Ovary (tissue), 9 donors: ENCODE results near the gene NEDD4L. TPM values are rescaled to one million over a fixed set of nuclear protein-coding genes. Genes with fewer than 3 reads are reported as not detected.

ENCODE experiments used
- DNase-seq, 5 donors: peaks; one replicate each; pipeline ENCODE4 v3.0.0-alpha.2; 2019 to 2020
- H3K27ac ChIP-seq, 2 donors: fragments of 200-600 bp; one replicate each; pipeline versions ENCODE4 v1.5.1 to v1.8.0; 2019 to 2022
- H3K27me3 ChIP-seq: fragments of 200-600 bp; one replicate; pipeline ENCODE4 v1.8.0; 2022
- H3K36me3 ChIP-seq: fragments of 200-600 bp; sonication (generic); one replicate; pipeline ENCODE4 v1.5.1; 2019
- H3K4me1 ChIP-seq: one replicate; pipeline ENCODE4 v1.8.1; 2013; ENCODE audit warnings: mild to moderate bottlenecking, moderate library complexity; ENCODE audit not compliant: insufficient read depth
- H3K4me3 ChIP-seq: fragments of 200-600 bp; sonication (generic); one replicate; pipeline ENCODE4 v1.5.1; 2017
- H3K9me3 ChIP-seq, 2 donors: fragments of 200-600 bp in 1 of 2; sonication (generic) in 1 of 2; one replicate each; pipeline versions ENCODE4 v1.5.1 to v1.8.1; 2013 to 2019; ENCODE audit warnings: mild to moderate bottlenecking in 1 of 2, moderate library complexity in 1 of 2
- EP300 ChIP-seq: sonication (generic); formaldehyde crosslinking; IDR thresholded peaks from one replicate; pipeline ENCODE4 v1.6.1; 2017; ENCODE audit warnings: antibody characterized with exemption
- POLR2A ChIP-seq: fragments of 450-650 bp; IDR thresholded peaks from one replicate; pipeline ENCODE4 v1.6.1; 2017; ENCODE audit warnings: antibody characterized with exemption, mild to moderate bottlenecking, moderate library complexity
- WGBS, 3 donors: extraction: QIAGEN DNeasy Blood & Tissue Kit in 1 of 3; methylation state at CpG; one replicate each; pipeline versions ENCODE4 v1.1.5 to v1.1.7; 2013 to 2017; 5-methylcytosine and 5-hydroxymethylcytosine counted together
- intact Hi-C, 4 donors: fragments of 100-400 bp; cut with DNase I; formaldehyde crosslinking; loops; one replicate each; pipeline versions ENCODE4 v1.11.0 to v1.15.1; 2022 to 2023
- polyA plus RNA-seq, 2 donors: library from polyadenylated mRNA; stranded (reverse); fragments of 200-250 nt in 1 of 2; fragments of 350-450 nt in 1 of 2; fragmentation: Illumina TruSeq in 1 of 2; extraction: RNeasy Lipid Tissue Mini Kit (QIAGEN cat#74804) in 1 of 2; gene quantifications; one replicate each; pipeline ENCODE4 v1.2.3, GENCODE V29; 2013 to 2014
- total RNA-seq, 7 donors: library from RNA; depleted of rRNA in 2 of 7; stranded (reverse); fragments of >200 nt in 2 of 7; fragmentation: NEBNext Ultra II Directional in 3 of 7; extraction: Animal tissue kit (Norgen Biotek cat#: 25700) in 3 of 7; gene quantifications; one replicate each; pipeline versions ENCODE4 v1.1.0 to v1.2.4, GENCODE V29; 2016 to 2023
- TF ChIP-seq, protein P1 (sequence below), 3 donors: fragments of 450-650 bp in 2 of 3; fragments of 200-600 bp in 1 of 3; IDR thresholded peaks; one replicate each; pipeline versions ENCODE4 v1.5.1 to v1.8.0; 2016 to 2022; ENCODE audit warnings: antibody characterized with exemption in 3 of 3, mild to moderate bottlenecking in 1 of 3
- donor health status: DM: no; HTN: no; CAD: no; lungs with moderate emphysema.
- donor health status: DM: no; HTN: no; CAD: no.
- donor health status: Bipolar disorder and iron deficiency.
- donor health status: DM: yes; HTN: yes; CAD: no.
- donor health status: DM: no; HTN: no; CAD: no.
- donor health status: DM: yes; HTN: yes; CAD: no.

NEDD4L gene
- total and polyA plus RNA-seq, 9 donors: 11.0 to 75.2 (median 18.2) TPM

DNA sequence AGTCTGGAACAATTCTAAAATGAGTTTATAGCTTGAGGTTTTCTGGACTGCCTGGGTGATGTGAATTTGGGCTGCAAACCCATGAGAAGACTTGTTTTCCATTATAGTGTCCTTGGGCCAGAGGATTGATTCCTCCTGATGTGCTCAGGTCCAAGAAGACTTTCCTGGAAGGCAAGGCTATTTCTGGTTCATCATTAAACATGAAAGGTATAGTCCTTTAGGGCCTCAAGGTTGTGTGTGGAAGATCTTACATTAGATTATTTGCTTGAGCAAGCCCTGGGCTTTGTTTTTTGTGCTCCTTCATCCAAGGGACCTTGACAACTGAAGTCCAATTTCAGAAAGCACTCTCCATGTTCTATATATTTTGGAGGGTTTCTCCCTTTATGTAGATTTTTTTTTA, 26.8 kb upstream of the NEDD4L start:
- H3K4me3 ChIP-seq: no peak overlapping the region
- intact Hi-C loops: no loop called here
- H3K4me1 ChIP-seq: no peaks in the 10 kb centered on the region
- H3K36me3 ChIP-seq: no peaks in the 10 kb centered on the region
- H3K9me3 ChIP-seq: no peaks in the 10 kb centered on the region
- no peak for TF ChIP-seq EP300
- no peak for TF ChIP-seq POLR2A
- TF ChIP-seq, protein P1, sequence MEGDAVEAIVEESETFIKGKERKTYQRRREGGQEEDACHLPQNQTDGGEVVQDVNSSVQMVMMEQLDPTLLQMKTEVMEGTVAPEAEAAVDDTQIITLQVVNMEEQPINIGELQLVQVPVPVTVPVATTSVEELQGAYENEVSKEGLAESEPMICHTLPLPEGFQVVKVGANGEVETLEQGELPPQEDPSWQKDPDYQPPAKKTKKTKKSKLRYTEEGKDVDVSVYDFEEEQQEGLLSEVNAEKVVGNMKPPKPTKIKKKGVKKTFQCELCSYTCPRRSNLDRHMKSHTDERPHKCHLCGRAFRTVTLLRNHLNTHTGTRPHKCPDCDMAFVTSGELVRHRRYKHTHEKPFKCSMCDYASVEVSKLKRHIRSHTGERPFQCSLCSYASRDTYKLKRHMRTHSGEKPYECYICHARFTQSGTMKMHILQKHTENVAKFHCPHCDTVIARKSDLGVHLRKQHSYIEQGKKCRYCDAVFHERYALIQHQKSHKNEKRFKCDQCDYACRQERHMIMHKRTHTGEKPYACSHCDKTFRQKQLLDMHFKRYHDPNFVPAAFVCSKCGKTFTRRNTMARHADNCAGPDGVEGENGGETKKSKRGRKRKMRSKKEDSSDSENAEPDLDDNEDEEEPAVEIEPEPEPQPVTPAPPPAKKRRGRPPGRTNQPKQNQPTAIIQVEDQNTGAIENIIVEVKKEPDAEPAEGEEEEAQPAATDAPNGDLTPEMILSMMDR (IDR thresholded peaks at IDR 0.05): no peak
- H3K27me3 ChIP-seq: no peaks in the 10 kb centered on the region
- no peak overlapping the region for H3K27ac ChIP-seq
- no peak for DNase-seq

DNA sequence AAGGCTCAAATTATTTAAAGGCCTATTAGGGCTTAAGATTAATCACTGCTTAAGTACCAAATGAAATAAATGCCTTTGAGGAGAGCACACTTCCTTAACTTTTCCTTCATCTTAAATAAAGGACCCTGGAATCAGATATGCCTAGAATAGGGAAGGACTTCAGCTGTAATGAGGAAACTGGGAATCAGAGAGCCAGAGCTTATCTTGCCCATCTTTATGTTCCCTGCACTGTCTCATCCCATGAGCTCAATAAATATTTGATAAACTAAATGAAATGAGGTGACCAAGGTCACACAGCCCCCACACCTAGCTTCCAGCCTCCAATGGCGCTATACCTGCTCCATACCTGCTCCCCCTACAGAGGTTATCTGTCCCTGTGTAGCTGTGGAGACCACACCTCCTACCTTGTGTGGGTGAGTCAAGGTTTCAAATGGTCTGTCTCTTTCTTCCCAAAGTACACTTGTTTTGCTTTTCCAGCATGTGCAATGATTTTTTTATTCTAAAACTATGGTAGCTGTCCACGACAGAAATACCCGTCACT, 23.4 kb upstream of the NEDD4L start:
- H3K27ac ChIP-seq: no peak overlapping the region
- 86 to 93% (median 91%) methylated on average over 3 of the region's 3 CpGs for WGBS, 3 donors
- no peaks in the 10 kb centered on the region for H3K9me3 ChIP-seq
- H3K36me3 ChIP-seq: no peaks in the 10 kb centered on the region
- no peaks in the 10 kb centered on the region for H3K4me1 ChIP-seq
- H3K27me3 ChIP-seq: no peaks in the 10 kb centered on the region
- no peak for TF ChIP-seq POLR2A
- TF ChIP-seq, protein P1 (IDR thresholded peaks at IDR 0.05): no peak
- no peak for TF ChIP-seq EP300
- intact Hi-C loops: no loop called here
- no peak for DNase-seq
- no peak overlapping the region for H3K4me3 ChIP-seq

DNA sequence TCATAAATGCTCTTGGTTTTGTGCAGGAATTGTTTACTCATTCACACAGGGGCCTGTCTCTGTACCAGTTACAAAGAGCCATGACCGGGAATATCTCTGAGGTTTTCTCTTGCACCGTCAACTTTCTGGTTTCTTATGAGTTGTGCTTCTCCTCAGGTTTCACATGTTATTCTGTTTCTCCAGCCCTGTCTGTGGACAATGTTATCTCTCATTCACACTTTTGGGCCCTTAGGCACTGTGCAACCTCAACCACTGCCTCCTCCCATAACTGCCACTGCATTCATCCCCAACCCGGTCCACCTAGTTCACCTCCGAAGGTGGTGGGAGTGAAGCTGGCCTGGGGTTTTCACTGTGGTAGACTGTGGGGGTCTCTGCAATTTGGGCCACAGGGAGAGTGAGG, 22.5 kb upstream of the NEDD4L start:
- no peak for DNase-seq
- no peaks in the 10 kb centered on the region for H3K36me3 ChIP-seq
- WGBS, 3 donors: 94 to 96% (median 94%) methylated on average over 4 of the region's 4 CpGs
- H3K27ac ChIP-seq: no peak overlapping the region
- H3K9me3 ChIP-seq: no peaks in the 10 kb centered on the region
- H3K4me1 ChIP-seq: no peaks in the 10 kb centered on the region
- intact Hi-C loops: no loop called here
- H3K4me3 ChIP-seq: no peak overlapping the region
- TF ChIP-seq, protein P1 (IDR thresholded peaks at IDR 0.05): no peak
- TF ChIP-seq EP300 (no peak), POLR2A (no peak)
- H3K27me3 ChIP-seq: no peaks in the 10 kb centered on the region

DNA sequence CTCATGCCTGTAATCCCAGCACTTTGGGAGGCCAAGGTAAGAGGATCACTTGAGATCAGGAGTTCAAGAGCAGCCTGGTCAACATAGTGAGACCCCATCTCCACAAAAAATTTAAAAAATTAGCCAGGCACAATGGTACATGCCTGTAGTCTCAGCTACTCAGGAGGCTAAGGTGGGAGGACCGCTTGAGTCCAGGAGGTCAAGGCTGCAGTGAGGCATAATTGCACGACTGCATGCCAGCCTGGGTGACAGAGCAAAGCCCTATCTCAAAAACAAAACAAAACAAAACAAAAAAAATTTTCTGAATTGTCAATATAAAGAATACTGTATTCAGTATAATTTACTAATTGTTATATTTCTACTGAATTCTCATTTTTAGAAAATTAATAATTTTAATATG, 20.9 kb upstream of the NEDD4L start:
- TF ChIP-seq POLR2A: no peak
- TF ChIP-seq EP300: no peak
- TF ChIP-seq, protein P1 (IDR thresholded peaks at IDR 0.05): no peak
- H3K4me3 ChIP-seq: no peak overlapping the region
- H3K27me3 ChIP-seq: no peaks in the 10 kb centered on the region
- 51 to 62% (median 59%) methylated on average over 2 of the region's 2 CpGs for WGBS, 3 donors
- no peaks in the 10 kb centered on the region for H3K4me1 ChIP-seq
- intact Hi-C loops: no loop called here
- no peaks in the 10 kb centered on the region for H3K9me3 ChIP-seq
- no peaks in the 10 kb centered on the region for H3K36me3 ChIP-seq
- no peak for DNase-seq
- no peak overlapping the region for H3K27ac ChIP-seq

DNA sequence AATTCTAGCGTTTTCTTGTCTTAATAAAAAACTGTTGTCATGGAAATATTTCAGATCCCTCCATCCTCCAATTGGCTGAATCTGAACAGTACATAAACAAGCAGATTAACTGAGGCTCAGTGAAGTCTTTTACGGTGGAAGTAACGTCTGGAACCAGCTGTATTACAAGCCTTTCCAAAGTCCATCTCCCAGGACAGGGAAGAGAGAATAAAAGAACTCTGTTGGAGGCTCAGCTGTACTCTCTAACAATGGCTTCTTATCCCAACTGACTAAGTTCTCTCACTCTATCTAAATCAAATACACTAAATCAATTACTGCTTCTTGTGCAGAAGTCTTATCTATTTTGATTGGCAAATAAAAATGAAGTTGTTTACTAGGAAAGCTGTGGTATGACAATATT, 19.9 kb upstream of the NEDD4L start:
- H3K27ac ChIP-seq: no peak overlapping the region
- DNase-seq: no peak
- no peak overlapping the region for H3K4me3 ChIP-seq
- 11 to 23% (median 15%) methylated on average over 3 of the region's 3 CpGs for WGBS, 3 donors
- H3K27me3 ChIP-seq: no peaks in the 10 kb centered on the region
- H3K4me1 ChIP-seq: no peaks in the 10 kb centered on the region
- H3K9me3 ChIP-seq: no peaks in the 10 kb centered on the region
- no peaks in the 10 kb centered on the region for H3K36me3 ChIP-seq
- TF ChIP-seq, protein P1 (IDR thresholded peaks at IDR 0.05): no peak
- no peak for TF ChIP-seq POLR2A
- TF ChIP-seq EP300: no peak
- intact Hi-C loops: no loop called here
